Measurements from ENCODE around the gene SSTR5.
A peak's percentile ranks its signal among the peaks of the same experiment; 100 is the strongest.

The SSTR5 gene

DNA sequence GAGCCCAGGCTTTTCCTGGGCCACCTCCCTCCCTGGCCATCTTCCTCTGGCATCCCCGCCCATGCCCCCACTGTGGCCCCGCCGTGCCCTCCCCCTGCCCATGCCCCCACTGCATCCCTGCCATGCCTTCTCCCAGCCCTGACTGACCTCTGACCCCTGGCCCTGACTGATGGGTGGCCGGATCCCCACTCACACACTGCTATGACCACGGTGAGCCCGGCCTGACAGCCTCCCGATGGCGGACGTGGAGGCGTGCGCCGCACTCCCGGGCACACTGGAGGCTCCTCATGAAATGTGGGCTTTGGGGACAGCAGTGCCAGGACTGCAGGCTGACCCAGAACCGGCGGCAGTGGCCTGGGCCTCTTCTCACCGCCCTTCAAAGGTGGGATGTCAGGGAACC, 34.1 kb downstream of the SSTR5 start:
- no peak for DNase-seq

- DNase-seq, result no peak
Observed at GRCh38 chr16:1107141-1107540, 34.6 kb downstream of the SSTR5 start.

DNA sequence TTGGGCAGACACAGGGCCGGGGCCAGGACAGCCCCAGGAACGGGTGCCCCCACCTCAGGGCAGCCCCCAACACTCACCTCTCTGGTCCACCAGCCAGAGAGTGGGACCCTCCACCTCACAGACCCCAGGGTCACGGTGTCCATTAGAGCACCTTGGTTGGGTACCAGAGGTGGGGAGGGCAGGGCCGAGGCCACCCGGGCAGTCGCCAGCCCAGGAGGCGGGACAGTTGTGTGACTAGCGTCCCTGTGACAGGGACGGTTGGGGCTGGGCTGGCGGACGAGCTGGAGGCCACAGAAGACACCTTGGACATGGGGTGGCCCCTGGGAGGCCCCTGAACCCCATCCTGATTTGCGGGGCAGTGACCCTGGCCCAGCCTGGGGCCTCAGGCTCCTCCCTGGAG, 35.2 kb downstream of the SSTR5 start:
- DNase-seq, result no peak

GRCh38 chr16:1108299-1109252, 36.0 kb downstream of the SSTR5 start:
- DNase-seq, result peak in 7 of 14 donors; percentile 5 to 66 (median 10)

DNA sequence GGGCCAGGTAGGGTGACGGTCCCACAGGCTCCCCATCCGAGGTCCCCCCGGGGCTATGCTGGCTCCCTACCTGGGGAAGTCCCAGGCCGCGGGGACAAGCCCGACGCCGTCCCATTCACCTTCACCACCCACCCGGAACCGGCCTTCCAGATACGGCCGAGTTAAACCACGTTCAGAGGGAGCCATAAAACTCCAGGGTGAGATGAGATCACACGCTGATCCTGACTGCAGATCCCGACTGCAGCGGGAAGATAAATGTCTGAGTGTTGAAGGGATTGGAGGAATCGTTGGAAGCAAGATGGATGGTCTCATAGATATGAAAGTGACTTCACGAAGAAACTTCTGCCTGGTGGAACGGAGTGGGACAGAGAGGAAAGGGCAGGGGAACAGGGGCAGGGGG, 37.1 kb downstream of the SSTR5 start:
- DNase-seq, result no peak

DNA sequence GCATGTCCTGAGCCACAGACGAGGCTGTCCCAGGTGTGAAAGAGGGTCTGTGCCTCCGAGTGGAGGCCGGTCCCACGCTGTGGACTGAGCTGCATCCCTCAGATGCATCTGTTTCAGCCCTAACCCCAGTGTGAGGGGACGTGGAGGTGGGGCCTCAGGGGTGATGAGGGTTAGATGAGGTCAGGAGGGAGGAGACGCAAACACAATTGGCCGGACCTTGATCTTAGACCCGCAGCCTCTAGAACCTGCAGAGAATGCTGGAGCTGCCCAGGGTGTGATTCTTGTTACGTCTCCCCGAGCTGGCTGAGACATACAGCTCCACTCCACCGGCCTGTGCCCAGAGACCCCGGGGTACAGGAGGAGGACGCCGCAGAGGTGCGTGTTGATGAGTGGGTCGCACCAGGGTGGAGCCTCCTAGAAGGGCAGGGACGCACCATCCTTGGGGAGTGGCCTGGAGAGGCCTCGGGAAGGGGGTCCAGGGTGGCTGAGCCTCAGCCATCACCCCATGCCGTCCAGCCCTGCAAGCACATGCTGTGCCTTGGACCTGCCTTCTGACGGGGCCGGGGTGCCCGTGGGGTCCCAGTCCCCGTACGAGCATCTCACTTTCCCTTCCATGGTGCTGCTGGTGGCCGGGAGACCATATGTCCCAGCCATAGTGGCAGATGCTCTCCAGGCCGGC, 40.1 kb downstream of the SSTR5 start:
- no peak for DNase-seq

DNA sequence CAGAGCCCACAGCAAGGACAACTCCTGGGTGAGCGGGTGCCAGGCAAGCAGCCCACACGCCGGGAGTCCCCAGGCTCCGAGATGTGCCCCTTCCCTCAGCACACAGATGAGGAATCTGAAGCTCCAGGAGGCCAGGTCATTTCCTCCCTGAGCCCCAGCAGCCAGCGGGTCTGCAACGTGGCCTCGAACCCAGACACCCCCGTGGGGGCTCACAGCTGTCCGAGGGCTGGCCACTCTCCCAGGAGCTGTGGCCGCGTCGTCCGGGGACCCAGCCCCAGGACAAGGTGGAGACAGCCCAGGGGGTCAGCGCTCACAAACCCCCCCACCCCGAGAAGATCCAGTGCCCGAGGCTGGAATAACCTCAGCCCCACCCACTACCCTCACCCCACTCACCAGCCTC, 40.9 kb downstream of the SSTR5 start:
- no peak for DNase-seq

DNA sequence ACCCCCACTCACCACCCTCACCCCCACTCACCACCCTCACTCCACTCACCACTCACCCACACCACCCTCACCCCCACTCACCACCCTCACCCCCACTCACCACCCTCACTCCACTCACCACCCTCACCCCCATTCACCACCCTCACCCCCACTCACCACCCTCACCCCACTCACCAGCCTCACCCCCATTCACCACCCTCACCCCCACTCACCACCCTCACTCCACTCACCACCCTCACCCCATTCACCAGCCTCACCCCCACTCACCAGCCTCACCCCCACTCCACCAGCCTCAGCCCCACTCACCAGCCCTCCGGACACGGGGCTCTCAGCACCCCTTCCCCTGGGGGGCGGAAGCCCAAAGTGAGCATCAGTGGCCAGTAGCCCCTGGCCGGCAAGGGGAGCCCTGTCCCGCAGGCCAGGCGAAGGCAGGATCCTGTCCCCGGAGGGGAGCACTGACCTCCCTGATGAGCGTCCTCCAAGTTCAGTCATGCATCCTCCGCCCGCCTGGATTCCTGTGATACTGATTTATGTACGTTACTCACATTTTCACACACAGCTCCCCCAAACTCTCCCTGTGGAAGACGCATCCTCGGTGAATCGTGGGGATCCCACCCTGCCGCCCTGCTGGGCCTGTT, 41.5 kb downstream of the SSTR5 start:
- DNase-seq, result no peak

DNA sequence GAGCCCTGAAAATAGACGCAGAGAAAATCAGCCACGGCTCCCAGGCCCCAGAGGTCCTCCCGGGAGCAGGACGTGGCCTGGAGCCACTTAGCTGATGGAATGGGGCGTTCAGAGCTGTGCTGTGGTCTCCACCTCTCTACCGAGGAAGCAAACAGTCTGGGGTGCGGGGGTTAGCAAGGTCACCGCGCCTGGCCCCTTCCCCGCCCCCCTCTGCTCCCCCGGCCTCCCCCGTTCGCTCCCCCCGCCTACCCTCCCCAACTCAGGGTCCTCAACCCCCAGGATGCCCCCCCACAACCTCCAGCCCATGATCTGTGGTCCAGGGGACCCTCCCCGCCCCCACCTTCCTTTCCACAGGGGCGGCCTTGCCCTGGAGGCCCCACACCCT, 44.1 kb downstream of the SSTR5 start:
- DNase-seq, result no peak

DNA sequence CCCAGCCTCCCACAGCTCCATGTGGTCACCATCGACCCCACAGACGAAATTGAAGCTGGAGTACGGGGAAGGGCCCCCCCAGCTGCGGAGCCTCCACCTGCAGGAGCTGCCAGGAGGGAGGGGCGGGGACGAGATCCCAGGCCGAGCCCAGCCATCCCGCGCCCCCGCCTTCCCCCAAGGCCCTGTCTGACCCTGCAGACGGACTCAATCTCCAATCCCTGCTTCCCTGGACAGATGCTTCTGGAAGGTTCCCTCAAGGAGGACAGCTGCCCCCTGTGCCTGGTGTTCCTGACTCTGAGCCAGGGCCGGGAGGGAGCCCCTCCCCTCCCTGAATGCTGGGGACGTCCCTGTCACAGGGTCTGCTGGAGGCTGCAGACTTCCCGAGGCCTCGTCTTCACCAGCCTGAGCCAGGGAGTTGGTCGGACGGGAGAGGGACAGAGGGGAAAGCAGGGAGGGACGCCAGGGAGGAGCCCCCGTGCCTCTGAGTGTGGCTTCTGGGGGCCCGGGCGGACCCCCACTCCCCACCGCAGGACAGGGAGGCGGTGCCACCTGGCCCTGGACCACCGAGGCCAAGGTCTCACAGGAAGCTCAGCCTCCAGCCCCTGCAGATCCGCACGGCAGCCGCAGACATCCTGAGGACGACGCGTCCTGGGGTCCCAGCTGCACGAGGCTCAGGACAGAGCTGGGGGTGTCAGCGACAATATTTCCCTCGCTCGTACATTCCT, 44.8 kb downstream of the SSTR5 start:
- no peak for DNase-seq

DNA sequence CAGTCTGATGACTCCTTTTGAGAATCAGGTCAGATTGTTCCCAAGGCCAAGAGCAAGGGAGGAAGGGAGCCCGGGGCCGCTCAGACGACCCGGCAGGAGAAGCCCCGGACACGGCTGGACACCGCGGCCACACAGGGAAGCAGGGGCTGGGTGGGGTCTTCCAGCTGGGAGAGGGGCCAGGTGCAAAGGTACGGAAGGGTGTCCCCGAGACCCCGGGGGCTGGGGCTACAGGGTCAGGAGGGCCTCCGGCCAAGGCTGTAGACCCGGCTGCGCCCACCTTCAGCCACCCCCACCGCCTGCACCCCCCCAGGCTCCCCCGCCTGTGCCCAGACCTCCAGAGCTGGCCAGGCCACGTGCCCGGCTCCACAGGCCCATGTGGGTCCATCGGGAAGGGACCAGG, 45.4 kb downstream of the SSTR5 start:
- DNase-seq, result no peak

GRCh38 chr16:1119129-1119528, 46.6 kb downstream of the SSTR5 start:
- DNase-seq, result no peak

GRCh38 chr16:1119766-1120576, 47.4 kb downstream of the SSTR5 start:
- DNase-seq, result no peak

GRCh38 chr16:1120577-1120941, 48.0 kb downstream of the SSTR5 start:
- DNase-seq, result no peak

DNA sequence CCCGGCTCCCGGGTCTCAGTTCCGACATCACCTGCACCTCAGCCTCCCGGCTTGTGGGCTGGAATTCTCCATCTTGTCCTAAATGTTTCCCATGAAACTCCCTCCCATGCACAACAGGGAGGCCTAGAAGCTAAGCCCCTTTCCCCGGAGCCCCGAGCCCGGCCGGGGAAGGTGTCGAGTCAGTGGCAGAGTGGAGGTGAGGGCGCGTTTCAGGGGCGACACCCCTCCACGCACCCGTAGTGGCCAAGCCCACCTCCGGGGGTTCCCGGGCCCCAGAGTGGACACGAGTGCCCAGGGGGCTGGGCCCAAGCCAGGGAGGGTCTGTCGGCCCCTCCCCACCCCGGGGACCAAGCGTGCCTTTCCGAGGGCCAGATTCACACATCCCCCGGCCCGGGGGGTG, 48.5 kb downstream of the SSTR5 start:
- DNase-seq, result no peak

DNA sequence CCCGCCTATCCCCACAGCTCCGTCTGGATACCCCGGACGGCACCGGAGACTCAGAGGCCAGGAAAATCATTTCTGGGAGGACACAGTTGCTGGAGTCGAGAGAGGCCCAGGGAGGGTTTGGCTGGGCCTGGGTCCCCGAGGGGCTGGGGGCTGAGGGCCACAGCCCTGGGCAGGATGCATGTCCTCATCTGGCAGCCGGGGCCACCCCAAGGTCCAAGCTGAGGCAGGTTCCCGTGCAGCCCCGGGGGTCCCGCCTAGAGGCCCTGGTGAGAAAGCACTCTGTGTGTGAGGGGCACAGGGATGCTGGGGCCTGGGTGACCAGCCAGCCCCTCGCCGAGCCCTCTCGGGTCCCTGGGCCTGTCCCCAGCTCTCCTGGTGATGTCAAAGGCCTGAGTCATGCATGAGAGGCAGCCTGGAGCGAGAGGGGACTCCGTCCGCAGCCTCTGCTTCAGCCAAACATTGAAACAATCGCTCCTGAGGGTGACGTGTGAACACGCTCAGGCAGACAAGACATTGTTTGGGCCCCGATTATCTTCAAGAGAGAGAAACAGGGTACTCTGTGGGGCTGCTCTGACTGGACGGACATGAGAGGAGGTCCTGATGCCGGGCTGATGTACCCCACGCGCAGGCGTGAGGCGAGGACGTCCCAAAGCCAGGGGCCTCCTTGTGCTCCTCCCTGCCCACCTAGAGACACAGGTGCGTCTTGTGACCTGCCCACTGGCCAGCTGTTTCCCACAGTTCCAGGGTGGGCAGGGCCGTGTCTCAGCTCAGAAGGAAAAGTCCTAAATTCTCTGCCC, 49.3 kb downstream of the SSTR5 start:
- DNase-seq, result no peak

- no peak for DNase-seq
Observed at GRCh38 chr16:1122398-1122765, 49.8 kb downstream of the SSTR5 start.

DNA sequence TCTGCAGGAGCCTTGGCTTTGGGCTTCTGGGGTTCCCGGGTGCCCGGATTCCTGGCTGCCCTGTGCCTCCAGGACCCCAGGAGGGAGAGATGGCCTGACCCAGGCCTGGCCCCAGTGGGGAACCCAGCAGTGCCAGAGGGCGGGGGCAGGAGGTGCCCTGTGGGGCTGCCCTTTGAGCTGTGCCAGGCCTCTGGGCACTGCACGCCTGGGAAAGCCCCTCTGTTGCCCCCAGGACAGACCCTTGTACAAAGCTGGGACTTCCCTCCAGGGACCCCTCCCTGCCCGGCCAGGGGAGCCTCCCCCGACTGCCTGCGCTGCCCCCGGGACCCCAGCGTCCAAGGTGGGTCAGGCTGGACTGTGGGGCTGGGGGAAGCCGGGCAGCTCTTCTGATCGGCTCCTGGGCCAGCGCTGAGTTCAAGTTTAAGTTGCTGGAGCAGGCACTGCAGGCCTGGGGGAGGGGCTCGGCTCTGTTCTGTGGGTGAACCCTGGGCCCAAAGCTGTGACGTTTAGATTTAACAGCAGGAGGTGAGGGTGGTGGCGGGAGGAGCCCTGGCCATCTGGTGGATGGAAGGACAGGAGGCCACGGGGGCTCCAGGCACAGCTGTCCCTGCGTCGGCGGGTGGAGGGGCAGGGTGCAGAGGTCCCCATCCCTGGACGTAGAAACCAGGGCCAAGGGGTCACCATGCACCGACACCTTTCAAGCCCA, 51.1 kb downstream of the SSTR5 start:
- DNase-seq, result no peak

DNA sequence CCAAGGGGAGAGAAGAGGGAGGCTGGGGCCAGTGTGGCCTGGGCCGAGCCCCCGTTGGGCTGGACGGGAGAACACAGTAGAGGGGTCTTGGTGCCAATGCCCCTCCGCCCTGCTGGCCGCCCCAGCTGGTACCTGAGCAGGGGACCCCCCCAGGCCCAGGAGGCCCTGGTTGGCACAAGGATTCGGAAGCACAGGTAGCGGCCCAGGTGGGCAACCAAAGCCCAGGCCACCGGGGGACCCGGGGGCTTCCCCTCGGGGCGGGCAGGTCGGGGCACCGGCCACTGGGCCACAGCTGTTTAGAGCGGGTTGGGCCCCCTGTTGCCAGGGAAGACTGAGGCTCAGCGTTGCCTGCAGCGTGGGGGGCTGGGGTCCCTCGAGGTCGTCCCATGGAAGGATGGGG, 51.7 kb downstream of the SSTR5 start:
- DNase-seq, result no peak

DNA sequence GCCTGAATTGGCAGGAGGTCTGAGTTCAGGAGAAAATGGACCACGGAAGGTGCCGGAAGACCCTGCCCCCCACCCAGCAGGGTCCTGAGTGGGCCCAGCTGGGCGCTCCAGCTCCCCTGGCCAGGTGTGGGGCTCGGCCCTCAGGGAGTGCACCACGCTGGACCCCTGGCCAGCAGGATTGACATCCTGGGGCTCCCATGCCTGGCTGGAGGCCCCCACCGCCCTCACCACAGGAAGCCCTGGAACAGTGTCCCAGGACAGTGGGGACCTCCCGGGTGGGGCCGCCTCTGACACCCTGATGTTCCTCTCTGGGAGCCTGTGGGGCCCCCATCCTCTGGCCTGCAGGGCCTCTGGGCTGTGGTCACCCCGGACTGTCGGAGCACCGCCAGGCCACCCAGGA, 52.2 kb downstream of the SSTR5 start:
- DNase-seq, result no peak

- DNase-seq, result no peak
Observed at GRCh38 chr16:1125471-1125870, 52.9 kb downstream of the SSTR5 start.

Data from C1 segment of cervical spinal cord (tissue), 14 donors.